Uterus (tissue), 4 donors: ENCODE data around the gene ZNF716. TPM values are rescaled to one million over a fixed set of nuclear protein-coding genes. Genes with fewer than 3 reads are reported as not detected.
"Not testable (repeated sequence)": the region's sequence is repeated elsewhere in the genome, so short reads cannot be mapped to it uniquely, and the experiment has no call there.

ENCODE experiments used
- DNase-seq, 2 donors: peaks; one replicate each; pipeline ENCODE4 v3.0.0-alpha.2; 2019 to 2020
- H3K27ac ChIP-seq, 2 donors: fragments of 200-600 bp; sonication (generic); 1 replicate in 1 of 2; 2 replicates in 1 of 2; pipeline ENCODE4 v1.5.1; 2016 to 2018
- H3K27me3 ChIP-seq, 2 donors: fragments of 200-600 bp; sonication (generic); one replicate each; pipeline ENCODE4 v1.5.1; 2018 to 2019; ENCODE audit warnings: control low read depth in 1 of 2
- H3K36me3 ChIP-seq, 2 donors: fragments of 200-600 bp; sonication (generic); one replicate each; pipeline ENCODE4 v1.5.1; 2019; ENCODE audit warnings: control low read depth in 1 of 2
- H3K4me1 ChIP-seq, 2 donors: fragments of 200-600 bp; sonication (generic); one replicate each; pipeline ENCODE4 v1.5.1; 2018 to 2019; ENCODE audit warnings: control low read depth in 1 of 2
- H3K4me3 ChIP-seq, 2 donors: fragments of 200-600 bp; sonication (generic); 1 replicate in 1 of 2; 2 replicates in 1 of 2; pipeline ENCODE4 v1.5.1; 2018 to 2019; ENCODE audit warnings: mild to moderate bottlenecking in 1 of 2
- H3K9me3 ChIP-seq, 2 donors: fragments of 200-600 bp; sonication (generic); one replicate each; pipeline ENCODE4 v1.5.1; 2019; ENCODE audit warnings: control low read depth in 1 of 2
- POLR2A ChIP-seq, 2 donors: fragments of 450-650 bp; IDR thresholded peaks; one replicate each; pipeline ENCODE4 v1.6.1; 2016; ENCODE audit warnings: antibody characterized with exemption in 2 of 2, mild to moderate bottlenecking in 1 of 2, moderate library complexity in 1 of 2
- intact Hi-C: fragments of 100-400 bp; cut with DNase I; formaldehyde crosslinking; loops from one replicate; pipeline ENCODE4 v1.15.1; 2023; ENCODE audit warnings: low total_unique reads
- total RNA-seq, 4 donors: library from RNA; depleted of rRNA in 3 of 4; stranded (reverse); fragments of >200 nt in 3 of 4; gene quantifications; one replicate each; pipeline versions ENCODE4 v1.1.0 to v1.2.4, GENCODE V29; 2014 to 2023
- TF ChIP-seq, protein P1 (sequence below), 4 experiments: fragments of 200-600 bp in 2 of 4; fragments of 450-650 bp in 2 of 4; sonication (generic) in 2 of 4; IDR thresholded peaks; one replicate each; pipeline ENCODE4 v1.5.1; 2016 to 2019; ENCODE audit warnings: antibody characterized with exemption in 4 of 4, mild to moderate bottlenecking in 2 of 4, moderate library complexity in 1 of 4
- donor health status: DM: yes; HTN: yes; CAD: no.

ZNF716 gene
- total RNA-seq, result not detected

DNA sequence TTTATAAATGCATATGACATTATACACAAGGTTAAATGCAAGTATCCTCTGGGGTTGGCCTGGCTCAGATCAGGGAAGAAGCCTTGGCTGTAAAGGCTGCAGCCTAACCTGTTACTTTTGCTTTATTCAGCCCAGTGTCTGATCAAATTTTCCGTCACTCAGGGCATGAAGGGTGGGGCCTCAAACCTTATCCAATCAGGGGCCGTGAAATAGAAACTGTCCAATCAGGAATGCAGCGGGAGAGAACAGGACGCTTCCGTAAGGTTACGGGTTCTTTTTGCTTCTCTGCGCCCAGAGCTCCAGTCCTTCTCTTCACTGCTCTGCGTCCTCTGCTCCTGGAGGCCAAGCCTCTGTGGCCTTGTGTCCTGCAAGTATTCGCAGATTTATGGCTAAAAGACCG is at the start of gene ZNF716:
ZNF716 (plus strand) TSS at position 274 of the 400 bp plus-strand sequence; CDS start at position 386, 112 bp downstream.
- no peaks in the 10 kb centered on the region for H3K27me3 ChIP-seq
- no peak within 1 kb of the TSS for H3K27ac ChIP-seq
- DNase-seq, result no peak
- H3K9me3 ChIP-seq, result no peaks in the 10 kb centered on the region
- intact Hi-C loops, result no loop called here
- no peaks in the 10 kb centered on the region for H3K4me1 ChIP-seq
- H3K4me3 ChIP-seq, result no peak within 1 kb of the TSS
- no peaks in the 10 kb centered on the region for H3K36me3 ChIP-seq
- no peak for TF ChIP-seq POLR2A (IDR thresholded peaks at IDR 0.05)
- TF ChIP-seq, protein P1, sequence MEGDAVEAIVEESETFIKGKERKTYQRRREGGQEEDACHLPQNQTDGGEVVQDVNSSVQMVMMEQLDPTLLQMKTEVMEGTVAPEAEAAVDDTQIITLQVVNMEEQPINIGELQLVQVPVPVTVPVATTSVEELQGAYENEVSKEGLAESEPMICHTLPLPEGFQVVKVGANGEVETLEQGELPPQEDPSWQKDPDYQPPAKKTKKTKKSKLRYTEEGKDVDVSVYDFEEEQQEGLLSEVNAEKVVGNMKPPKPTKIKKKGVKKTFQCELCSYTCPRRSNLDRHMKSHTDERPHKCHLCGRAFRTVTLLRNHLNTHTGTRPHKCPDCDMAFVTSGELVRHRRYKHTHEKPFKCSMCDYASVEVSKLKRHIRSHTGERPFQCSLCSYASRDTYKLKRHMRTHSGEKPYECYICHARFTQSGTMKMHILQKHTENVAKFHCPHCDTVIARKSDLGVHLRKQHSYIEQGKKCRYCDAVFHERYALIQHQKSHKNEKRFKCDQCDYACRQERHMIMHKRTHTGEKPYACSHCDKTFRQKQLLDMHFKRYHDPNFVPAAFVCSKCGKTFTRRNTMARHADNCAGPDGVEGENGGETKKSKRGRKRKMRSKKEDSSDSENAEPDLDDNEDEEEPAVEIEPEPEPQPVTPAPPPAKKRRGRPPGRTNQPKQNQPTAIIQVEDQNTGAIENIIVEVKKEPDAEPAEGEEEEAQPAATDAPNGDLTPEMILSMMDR (IDR thresholded peaks at IDR 0.05), result no peak

DNA sequence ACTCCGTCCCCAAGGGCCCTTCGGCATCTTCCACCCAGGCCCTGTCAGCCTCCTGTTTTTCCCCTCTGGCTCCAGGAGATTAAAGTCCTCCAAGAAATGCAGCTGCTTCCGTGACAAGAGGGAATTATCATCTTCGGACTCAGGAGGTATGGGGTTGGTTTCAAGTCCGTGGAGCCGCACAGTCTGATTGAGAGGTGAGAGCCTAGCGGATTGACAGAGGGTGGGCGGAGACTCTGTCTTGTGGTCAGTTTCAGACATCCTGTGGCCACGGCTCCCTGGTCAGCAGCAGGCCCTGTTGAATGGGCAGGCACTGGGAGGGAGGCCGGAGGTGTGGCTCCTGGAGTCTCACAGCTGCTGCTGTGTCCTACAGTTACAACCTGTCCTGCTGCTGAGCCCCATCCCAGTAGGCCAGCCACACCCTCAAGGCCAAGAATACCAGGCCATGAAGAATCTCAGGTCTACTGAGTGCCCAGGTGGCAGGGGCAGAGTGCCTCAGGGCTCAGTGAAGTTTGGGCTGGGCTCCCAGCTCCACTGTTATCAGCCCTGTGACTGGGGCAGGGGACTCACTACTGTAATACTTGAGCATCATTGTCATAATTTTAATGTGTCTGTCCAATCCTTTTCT is 49.3 kb upstream of the ZNF716 start:
- H3K27ac ChIP-seq, result no peak overlapping the region
- H3K4me1 ChIP-seq, result no peaks in the 10 kb centered on the region
- no peaks in the 10 kb centered on the region for H3K27me3 ChIP-seq
- no peak for DNase-seq
- H3K4me3 ChIP-seq, result no peak overlapping the region
- TF ChIP-seq, protein P1 (IDR thresholded peaks at IDR 0.05), result no peak
- TF ChIP-seq POLR2A (IDR thresholded peaks at IDR 0.05), result no peak
- intact Hi-C loops, result no loop called here
- H3K9me3 ChIP-seq, result peaks cover 0 to 3% of the 10 kb centered on the region in 2 donors
- H3K36me3 ChIP-seq, result no peaks in the 10 kb centered on the region

DNA sequence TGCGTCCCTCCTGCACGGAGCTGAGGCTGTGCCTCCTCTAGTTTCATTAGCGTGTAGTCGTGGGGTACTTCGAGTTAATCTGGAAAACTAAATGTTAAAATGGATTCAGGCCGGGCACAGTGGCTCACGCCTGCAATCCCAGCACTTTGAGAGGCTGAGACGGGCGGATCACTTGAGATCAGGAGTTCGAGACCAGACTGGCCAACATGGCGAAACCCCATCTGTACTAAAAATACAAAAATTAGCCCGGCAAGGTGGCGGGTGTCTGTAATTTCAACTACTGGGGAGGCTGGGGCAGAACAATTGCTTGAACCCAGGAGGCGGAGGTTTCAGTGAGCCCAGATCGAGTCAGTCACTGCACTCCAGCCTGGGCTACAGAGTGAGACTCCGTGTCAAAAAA is 46.9 kb upstream of the ZNF716 start:
- H3K36me3 ChIP-seq, H3K4me3 ChIP-seq, intact Hi-C loops, H3K4me1 ChIP-seq, DNase-seq, H3K27ac ChIP-seq, H3K9me3 ChIP-seq, H3K27me3 ChIP-seq: not testable (repeated sequence)

DNA sequence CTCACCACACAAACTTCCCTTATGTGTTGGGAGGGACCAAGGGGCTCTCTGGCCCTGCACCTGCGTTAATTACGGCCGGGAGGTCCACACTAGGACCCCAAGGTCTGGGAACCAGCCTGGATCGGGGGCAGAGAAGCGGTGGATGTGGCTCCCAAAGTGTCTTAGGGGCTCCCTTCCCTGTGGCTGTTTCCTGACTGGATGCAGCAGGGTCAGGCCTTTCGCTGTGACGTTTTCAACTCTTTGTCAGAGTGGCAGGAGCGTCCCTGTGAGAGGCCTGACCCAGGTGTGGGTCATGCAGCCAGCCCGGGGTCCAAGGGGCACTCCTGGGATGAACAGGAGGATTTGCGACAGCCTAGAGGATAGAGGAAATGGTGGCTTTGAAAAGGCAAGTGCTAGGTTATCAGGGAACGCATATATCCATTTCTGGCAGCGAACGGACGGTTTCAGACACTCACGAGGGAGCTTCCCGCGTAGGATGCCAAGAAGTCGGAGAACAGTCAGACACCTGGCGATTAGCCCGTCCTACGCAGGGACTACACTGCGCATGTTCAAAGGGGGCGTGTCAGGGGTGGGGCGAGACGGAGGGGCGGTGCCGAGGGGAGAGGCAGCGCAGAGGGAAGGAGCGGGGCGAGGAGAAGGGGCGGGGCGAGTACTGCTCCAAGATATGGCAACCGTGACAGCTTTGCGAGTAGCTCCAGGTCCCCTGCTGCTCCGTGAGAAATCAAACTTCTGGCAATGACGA is 46.2 kb upstream of the ZNF716 start:
- H3K36me3 ChIP-seq, result no peaks in the 10 kb centered on the region
- peak overlapping the region in 1 of 2 donors; percentile 20 for H3K4me3 ChIP-seq
- peak in 1 of 2 donors; percentile 81 for DNase-seq
- intact Hi-C loops, result no loop called here
- peaks cover 0 to 2% of the 10 kb centered on the region in 2 donors for H3K9me3 ChIP-seq
- H3K27ac ChIP-seq, result no peak overlapping the region
- no peaks in the 10 kb centered on the region for H3K4me1 ChIP-seq
- H3K27me3 ChIP-seq, result no peaks in the 10 kb centered on the region
- TF ChIP-seq, protein P1 (IDR thresholded peaks at IDR 0.05), result no peak
- TF ChIP-seq POLR2A (IDR thresholded peaks at IDR 0.05), result no peak

DNA sequence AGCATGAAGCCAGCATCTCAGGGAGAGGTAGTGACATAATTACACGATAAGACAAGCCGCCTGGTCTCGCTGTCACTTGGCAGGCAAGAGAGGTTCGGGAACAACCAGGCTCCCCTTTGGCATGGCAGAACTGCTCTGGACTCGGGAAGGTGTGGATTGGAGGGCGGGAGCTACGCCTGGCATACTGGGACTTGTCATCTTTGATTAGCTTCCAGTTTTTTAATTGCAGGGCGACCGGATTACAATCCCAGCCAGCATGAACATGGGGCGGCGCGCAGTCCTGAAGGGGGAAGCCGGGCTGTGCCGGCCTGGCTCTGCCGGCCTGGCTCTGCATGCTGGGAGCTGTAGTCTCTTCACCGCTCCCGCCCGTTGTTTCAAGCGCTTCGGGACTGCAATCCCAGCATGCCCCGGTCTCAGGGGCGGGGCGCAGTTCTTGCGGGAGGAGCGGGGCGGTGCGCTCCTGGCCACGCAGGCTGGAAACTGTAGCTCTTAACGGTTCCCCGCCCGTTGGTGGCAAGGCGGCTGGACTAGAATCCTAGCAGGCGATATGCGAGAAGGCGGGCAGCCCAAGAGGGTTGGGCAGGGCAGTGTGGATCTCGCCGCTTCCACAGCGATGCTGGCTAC is 45.5 kb upstream of the ZNF716 start:
- H3K36me3 ChIP-seq, result no peaks in the 10 kb centered on the region
- peak overlapping the region in 1 of 2 donors; percentile 20 for H3K4me3 ChIP-seq
- H3K4me1 ChIP-seq, result no peaks in the 10 kb centered on the region
- no peaks in the 10 kb centered on the region for H3K27me3 ChIP-seq
- no peak for TF ChIP-seq POLR2A (IDR thresholded peaks at IDR 0.05)
- TF ChIP-seq, protein P1 (IDR thresholded peaks at IDR 0.05), result no peak
- intact Hi-C loops, result no loop called here
- no peak overlapping the region for H3K27ac ChIP-seq
- peak in 1 of 2 donors; percentile 70 for DNase-seq
- H3K9me3 ChIP-seq, result no peaks in the 10 kb centered on the region
